HUDEP-2 (cell line): ENCODE results near the gene UBA52.
"Not testable (repeated sequence)": the region's sequence is repeated elsewhere in the genome, so short reads cannot be mapped to it uniquely, and the experiment has no call there.

Source experiments
- DNase-seq, 76 experiments: peaks; one replicate each; lab custom pipeline; 2025; ENCODE audit not compliant: unreplicated experiment in 76 of 76; lab: John Stamatoyannopoulos, UW

UBA52 gene

GRCh38 chr19:18590273-18591272 is 18.9 kb downstream of the UBA52 start:
- DNase-seq: peak in 38 of 76 experiments; percentile 11 to 81 (median 44)

- DNase-seq: no peak
Observed at GRCh38 chr19:18591735-18592385, 20.2 kb downstream of the UBA52 start.

- not testable (repeated sequence) for DNase-seq
Observed at GRCh38 chr19:18592732-18593131, 21.1 kb downstream of the UBA52 start.

DNA sequence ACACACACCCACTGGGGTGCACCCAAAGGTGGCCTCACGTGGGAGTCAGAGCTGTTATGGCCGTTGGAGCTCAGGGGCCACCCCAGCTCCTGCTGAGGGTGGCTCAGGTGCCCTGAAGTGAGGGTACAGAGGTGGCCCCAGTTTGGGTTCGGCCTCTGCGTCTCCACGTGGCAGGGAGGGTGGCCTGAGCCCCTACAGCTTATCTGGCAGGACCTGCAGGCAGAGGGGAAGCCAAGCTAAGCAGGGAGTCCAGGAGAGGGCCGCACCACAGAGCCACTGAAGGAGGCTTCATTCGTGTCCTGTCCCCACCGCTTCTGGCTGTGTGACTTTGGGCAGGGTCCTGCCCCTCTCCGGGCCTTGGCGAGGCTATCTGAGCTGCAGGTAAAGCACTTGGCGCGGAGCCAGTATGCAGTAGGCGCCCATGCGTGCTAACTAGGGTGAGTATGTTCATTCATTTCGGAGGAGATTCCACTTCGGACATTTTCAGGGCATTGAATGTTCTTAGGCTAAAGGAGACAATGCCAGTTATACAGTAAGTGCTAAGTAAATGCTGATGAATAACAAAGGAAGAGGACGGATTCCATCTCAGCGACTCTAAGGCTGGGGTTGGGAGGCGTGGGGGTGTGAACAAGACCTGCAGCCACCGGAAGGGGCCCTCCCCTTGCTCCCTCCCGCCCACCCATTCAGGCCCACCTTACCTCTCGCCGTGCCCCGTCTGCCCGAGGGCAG is 21.9 kb downstream of the UBA52 start:
- DNase-seq: peak in 5 of 76 experiments; percentile 19 to 41 (median 33)

GRCh38 chr19:18594096-18594823 is 22.6 kb downstream of the UBA52 start:
- peak in 48 of 76 experiments; percentile 15 to 67 (median 44) for DNase-seq

DNA sequence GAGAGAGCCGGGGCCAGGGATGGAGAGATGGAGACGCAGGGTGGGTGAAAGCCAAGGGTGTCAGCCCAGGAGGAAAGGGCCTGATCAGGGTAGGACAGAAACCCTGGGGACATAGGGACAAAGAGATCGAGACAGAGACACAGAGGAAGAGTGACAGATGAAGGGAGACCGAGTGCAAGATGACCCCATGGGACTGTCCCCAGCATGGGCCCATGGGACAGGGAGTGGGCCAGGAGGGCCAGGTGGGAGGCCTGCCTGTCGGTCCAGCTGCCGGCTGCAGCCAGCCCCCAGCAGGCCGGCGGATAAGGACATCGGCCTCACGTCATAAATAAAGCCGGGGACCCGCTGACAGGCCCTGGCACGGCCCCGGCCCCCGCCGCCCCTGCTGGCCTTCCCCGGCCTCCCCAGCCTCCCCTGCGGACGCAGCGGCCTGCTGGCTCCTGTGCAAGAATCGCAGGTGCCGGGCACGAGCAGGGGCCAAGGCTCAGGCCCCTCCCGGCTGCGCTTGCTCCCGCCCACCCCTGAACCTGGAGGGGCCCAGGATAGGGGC is 23.2 kb downstream of the UBA52 start:
- DNase-seq: no peak

- DNase-seq: no peak
Observed at GRCh38 chr19:18595475-18595874, 23.8 kb downstream of the UBA52 start.

DNA sequence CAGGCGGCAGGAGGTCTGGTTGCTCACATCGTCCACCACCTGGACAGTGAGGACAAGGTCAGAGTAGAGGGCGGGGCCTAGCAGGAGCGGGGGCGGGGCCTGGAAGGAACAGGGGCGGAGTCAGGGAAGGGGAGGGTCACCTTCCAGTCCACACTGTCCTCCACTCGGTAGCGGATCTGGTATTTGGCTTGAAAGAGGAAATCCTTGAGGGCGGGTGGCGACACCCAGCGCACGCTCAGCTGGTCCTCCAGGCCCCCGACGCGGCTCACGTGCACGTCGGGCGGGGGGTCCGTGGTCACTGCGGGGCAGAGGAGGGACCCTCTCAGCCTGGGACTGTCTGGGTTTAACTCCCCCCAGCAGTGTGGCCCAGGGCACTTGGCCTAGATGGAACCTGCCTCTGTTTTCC is 25.1 kb downstream of the UBA52 start:
- DNase-seq: peak in 44 of 76 experiments; percentile 20 to 66 (median 40)

DNA sequence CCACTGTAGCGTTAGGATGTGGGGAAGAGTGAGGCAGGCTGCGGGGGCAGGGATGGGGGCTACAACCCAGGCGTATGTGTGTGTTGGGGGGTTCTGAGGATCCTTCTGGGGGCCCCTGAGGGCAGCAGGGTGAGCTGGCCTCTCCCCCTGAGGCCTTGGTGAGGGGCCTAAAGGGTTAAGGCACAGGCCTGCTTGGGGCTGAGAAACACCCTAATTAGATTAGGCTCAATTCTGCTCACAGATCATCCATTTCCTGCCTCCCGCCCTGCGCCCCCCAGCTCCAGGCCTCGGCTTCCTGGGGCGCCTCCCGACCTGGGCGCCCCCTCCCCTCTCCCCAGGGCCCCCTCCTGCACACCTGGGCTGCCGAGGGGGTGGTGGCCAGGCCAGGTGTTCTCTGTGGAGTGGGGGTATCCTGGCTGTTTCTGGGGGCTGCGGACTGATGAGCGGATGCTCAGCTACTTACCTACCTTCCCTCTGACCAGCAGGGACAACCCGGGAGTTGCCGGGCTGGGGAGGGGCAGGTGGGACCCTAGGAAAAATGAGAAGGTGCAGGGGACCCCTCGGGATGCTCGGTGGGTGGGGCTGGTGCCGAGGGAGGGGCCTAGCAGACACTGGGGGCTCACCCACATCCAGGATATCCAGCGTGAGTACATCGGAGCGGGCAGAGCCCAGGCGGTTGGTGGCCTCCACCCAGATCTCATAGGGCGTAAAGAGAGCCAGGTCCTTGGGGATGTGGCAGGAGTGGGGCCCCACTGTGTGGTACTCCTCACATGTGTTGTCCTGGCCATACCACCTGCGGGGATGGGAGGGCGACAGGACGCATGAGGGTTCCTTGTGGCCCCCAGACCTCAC is 26.4 kb downstream of the UBA52 start:
- DNase-seq: no peak

GRCh38 chr19:18599485-18599884 is 27.8 kb downstream of the UBA52 start:
- DNase-seq: no peak

- not testable (repeated sequence) for DNase-seq
Observed at GRCh38 chr19:18600692-18601397, 29.2 kb downstream of the UBA52 start.

- no peak for DNase-seq
Observed at GRCh38 chr19:18601875-18602274, 30.2 kb downstream of the UBA52 start.

- DNase-seq: peak in 27 of 76 experiments; percentile 10 to 54 (median 27)
Observed at GRCh38 chr19:18603255-18603957, 31.7 kb downstream of the UBA52 start.

DNA sequence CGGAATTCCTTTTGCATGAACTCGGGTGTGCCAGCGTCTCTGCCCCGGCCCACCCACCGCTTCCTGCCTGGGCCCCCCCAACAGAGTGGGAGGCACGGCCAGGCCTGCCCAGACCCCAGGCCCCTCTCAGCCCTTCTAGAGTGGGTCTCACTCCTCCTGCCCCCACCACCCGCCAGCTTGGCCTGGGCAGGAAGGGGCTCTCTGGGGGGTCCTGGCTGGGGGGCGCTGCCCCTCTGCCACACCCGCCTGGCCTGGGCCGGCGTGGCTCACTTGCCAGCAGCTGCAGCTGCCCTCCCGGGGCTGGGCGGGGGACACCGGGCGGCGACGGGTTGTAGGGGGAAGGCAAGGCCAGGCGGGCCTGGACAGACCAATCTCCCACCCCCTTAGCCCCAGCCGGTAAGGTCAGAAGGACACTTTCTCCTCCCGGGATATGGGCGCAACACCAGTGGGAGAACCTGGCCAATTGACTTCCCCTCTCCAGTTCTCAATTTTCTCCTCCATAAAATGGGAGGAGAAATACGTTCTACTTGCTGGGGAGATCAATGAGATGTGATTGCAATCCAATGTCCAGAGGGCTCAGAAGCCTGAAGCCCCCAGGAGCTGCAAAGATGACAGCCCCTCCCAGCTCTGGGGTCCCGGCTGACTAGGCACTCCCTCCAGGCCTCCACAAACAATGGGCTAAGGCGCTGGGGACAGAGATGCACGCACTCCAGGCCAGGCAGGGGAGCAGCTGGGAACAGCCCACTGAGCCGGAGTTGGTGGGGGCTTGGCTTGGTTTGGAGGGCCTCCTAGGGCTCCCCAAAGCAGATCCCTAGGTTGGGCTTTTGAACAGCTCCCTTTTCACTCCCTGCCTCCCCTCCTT is 32.5 kb downstream of the UBA52 start:
- no peak for DNase-seq

DNA sequence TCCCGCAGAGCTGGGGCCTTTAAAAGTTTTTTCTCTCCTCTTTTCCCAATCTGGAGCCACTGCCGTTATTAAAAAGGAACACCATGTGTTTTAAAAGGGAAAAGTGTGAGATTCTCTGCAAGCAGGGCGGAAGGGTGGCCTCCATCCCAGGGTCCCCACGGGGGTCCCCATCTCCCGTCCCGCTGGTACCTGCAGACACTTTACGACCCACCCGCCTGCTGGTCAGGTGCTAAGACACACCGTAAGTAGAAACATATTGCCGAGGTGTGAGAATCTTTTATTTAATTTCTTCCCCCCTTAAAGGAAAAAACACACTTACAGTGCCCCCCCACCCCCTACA is 33.1 kb downstream of the UBA52 start:
- DNase-seq: no peak

DNA sequence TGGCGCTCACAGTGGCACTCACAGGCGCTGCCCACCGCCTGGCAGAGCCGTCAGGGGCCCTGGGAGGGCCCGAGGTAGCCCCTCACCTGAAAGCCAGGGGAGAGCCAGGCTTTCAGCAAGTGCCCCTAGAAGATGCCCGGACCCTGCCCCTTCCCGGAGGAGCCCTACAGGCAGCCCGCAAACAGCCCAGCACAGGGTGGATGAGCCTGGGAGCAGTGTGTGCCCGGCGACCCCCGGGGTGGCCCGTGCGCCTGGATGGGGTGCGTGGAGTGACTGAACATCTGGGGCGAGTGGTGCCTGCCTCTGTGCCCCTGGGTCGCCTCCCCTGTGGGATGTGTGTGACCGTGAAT is 33.5 kb downstream of the UBA52 start:
- DNase-seq: no peak
